GM20431 (cell line): ENCODE measurements around the gene TMIE.

ENCODE experiments used
- in situ Hi-C: fragments of 300-500 bp; cut with MseI, MboI; formaldehyde crosslinking; loops from one replicate; pipeline ENCODE4 v1.15.0; 2020; ENCODE audit warnings: low sequenced_read_pairs; ENCODE audit not compliant: unreplicated experiment

Gene TMIE

GRCh38 chr3:46668116-46668515, 33.1 kb upstream of the TMIE start:
- in situ Hi-C loops, result no loop called here

DNA sequence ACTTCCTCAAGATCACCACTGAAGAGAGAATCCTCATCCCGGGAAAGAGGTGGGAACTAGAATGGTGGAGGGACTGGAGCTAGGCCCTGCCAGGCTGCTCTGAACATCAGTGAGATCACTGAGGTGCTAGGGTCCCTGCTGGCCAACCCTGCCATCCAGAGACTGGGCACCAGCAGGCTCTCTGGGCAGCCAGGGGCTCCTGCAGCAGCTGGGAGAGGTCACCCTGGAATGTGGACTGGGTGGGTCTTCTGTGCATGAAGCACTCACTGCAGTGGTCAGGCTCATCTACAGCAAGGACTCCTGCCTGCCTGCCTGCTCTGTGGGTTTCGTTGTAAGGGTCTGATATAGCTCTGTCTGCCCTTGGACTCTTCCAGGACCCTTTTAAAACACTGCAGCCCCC, 32.6 kb upstream of the TMIE start:
- in situ Hi-C loops, result no loop called here

- in situ Hi-C loops, result no loop called here
Observed at GRCh38 chr3:46669191-46669999, 31.8 kb upstream of the TMIE start.

DNA sequence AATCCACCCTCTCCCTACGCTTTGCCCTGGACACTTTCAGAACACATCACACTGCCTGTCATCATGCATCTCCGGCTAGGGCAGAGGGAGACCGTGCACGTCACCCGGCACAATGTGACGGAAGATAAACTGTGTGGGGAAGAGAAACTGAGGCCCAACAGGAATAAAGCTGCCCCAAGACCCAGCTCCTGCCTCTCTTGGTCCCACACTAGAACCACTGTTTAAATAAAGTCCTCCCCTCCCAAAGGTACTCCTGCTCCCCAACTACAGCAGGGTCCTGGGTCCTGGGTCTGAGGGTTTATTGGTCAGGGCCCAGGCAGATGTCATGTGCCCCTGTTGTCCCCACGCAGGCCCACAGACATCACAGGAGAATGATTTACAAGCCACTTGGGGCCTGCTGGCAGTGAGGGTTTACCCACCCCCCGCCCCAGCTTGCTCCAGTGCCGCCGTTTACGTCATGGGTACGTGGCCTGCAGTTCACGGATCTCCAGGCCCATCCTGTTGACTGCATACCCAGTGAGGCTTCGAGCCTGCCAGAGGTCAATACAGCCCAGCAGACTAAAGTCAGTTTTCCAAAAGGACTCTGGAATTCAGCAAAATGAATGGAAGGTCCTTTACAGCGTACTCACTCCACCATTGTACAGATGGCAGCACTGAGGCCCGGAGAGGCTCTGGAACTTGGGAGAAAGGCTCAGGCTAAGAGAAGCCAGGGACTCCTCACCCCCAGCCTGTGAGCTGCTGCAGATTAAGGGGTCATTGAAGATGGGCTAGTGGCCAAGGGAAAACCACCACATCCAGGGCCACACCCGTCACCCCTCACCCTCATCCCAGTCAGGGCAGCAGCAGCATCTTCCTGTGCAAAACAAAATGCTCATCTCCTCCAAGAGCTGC, 30.9 kb upstream of the TMIE start:
- in situ Hi-C loops, result no loop called here

GRCh38 chr3:46670891-46671427, 30.2 kb upstream of the TMIE start:
- in situ Hi-C loops, result no loop called here

- in situ Hi-C loops, result no loop called here
Observed at GRCh38 chr3:46671541-46672348, 29.4 kb upstream of the TMIE start.

DNA sequence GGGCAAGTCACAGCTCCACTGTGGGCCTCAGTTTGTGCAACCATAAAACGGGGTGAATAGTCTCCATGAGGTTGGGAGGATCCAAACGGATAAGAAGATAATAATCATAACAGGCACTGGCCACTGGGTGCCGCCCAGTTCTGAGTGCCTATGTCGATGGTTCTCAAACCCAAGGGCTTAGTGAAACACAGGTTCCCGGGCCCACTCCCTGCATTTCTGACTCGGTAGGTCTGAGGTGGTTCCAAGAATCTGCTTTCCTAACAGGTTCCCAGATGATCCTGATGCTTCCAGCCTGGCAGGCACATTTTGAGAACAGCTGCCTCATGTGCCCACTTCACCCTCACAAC, 28.9 kb upstream of the TMIE start:
- in situ Hi-C loops, result no loop called here

DNA sequence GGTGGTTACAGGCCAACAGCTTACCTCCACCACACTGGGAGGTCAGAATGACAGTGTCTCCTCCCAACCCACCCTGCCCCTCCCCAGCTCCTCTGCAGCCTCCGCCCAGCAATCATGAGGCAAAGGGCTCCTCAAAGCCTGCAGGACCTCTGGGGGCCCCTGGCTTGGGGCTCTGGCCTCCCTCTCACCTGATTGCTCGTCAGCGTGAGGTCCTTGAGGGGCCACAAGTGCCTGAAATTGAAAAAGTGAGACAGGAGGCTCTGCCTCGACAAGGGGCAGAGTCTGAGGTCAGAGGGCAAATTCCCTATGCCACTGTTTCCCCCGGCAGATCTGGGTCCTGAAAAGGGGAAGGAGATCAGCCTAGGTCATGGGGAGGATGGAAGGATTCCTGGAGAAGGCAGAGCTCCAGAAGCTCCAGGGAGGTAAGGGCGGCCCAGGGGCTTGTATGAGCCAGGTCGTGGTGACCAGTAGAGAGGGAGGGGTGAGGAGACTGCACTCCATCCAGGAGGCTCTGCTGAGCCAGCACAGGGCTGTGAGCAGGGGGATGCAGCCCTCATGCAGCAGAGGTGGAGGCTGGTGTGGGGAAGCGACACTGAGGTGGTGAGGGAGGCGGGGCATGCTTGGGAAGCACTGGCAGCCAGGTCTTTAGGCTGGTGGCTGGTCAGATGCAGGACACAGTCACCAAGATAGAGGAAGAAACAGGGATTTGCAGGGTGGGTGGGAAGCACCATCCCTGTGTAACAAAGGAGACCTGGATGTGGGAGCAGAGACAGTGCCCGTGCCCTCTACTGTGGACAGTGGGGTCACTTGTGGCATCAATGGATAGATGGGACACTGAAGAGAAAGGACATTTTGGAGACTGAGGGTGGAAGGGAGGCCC, 27.8 kb upstream of the TMIE start:
- in situ Hi-C loops, result no loop called here

DNA sequence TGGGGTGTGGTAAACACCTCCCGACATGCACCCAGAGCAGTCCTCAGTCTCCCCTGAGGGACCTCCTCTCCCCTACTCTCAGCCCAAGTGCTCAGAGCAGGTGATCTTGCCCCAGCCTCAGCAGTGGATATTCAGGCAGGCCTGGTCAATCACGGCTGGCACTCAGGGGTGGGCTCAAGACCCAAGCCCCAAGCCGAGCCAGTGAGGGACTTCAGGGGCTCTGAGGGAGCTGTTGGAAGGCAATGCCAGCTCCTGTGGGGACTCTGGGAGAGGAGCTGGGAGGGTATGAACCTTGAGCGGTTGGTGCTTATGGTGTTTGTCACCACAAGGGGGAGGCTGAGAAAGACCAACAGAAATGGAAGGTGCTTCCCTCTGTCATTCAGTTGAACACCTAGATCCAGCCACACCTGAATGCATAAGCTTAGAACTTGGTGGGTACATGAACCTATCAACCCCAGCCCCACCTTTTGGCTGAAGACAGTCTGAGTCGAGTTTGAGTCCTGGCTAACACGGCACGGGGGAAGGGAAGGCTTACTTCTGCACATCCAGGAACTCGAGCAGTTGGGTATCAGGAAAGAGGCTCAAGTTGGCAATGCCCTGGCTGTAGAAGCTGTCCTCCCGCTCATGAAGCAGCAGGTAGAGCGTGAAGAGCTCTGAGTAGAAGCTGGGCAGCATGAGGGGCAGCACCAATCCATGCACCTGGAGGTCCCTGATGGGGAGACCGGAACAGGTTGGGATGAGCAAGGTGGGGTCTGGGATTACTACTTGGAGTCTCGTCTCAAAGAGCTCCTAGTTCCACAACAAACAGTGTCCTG, 27.0 kb upstream of the TMIE start:
- in situ Hi-C loops, result no loop called here

GRCh38 chr3:46675426-46675825, 25.8 kb upstream of the TMIE start:
- in situ Hi-C loops, result no loop called here

GRCh38 chr3:46675843-46676567, 25.2 kb upstream of the TMIE start:
- in situ Hi-C loops, result no loop called here

- in situ Hi-C loops, result no loop called here
Observed at GRCh38 chr3:46676601-46677410, 24.4 kb upstream of the TMIE start.

DNA sequence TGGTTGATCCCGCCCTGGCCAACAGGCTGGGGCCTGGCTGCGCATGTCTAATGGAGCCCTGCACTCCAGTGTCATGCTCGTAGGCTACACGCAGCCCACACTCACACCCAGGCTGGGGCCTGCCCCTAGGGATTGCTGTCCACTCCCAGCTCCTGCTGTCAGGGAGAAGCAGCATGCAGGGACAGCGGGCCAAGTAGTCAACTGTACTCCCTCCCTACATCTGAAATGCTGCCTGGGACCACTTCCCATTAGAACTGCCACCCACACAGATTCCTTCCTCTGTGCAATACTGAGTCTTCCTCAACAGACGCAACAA, 23.8 kb upstream of the TMIE start:
- in situ Hi-C loops, result no loop called here

- in situ Hi-C loops, result no loop called here
Observed at GRCh38 chr3:46678280-46678679, 22.9 kb upstream of the TMIE start.

DNA sequence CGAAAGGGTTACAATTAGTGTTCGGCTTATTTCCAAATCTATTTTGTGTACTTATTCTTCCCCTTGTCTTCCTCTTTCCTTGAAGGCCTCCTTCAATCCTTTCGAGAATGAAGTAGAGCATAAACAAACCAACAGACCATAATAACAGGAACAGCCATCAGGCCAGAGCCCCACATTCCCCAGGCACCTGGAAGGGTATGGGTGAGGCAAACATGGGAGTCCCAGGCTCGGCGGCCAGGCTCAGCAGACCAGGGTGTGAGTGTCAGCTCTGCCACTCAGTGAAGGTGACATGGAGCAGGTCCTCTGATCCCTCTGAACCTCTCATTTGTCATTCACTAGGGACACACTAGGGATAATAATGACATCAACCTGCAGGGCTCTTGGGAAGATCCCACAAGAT, 21.5 kb upstream of the TMIE start:
- in situ Hi-C loops, result no loop called here

DNA sequence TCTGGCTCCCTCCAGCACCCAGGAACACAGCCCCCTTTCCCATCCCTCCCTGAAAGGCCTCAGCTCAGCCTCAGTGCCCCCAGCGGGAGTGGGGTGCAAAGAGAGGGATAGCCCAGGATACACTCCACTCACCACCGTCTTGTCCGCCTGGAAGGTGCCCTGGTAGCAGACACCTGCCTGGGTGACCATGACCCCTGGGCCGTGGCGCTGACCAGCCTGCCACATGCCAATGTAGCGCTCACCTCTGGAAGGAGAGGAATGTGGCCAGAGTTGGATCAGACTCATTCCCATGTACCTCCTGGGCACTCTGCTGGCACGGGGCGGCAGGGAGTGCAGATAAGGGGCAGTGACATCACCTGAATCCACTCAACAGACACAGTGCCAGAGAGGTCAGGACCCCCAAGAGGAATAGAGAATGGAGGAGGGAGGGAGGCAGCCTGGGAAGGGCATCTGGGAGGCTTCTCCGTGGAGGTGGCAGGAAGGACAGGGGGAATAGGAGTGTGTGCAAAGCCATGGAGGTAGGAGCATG, 20.8 kb upstream of the TMIE start:
- in situ Hi-C loops, result no loop called here

- in situ Hi-C loops, result no loop called here
Observed at GRCh38 chr3:46681387-46681786, 19.8 kb upstream of the TMIE start.
